Fibroblast of villous mesenchyme (primary cell): ENCODE data around the gene VASP. TPM values are rescaled to one million over a fixed set of nuclear protein-coding genes. Genes with fewer than 3 reads are reported as not detected.

ENCODE experiments used
- DNase-seq: peaks from one replicate; pipeline ENCODE4 v3.0.0-alpha.2; 2010; ENCODE audit warnings: low read depth
- H3K4me3 ChIP-seq: 2 replicates; pipeline ENCODE4 v1.5.1; 2011; ENCODE audit warnings: low read depth, mild to moderate bottlenecking, low read length
- total RNA-seq: library from RNA; depleted of rRNA; stranded (reverse); fragments of >200 nt; gene quantifications from 2 replicates; pipeline ENCODE4 v1.2.3, GENCODE V29; 2012
- TF ChIP-seq, protein P1 (sequence below): IDR thresholded peaks from 2 replicates; pipeline ENCODE4 v1.5.1; 2012; ENCODE audit warnings: low read depth, mild to moderate bottlenecking, low read length; ENCODE audit not compliant: insufficient read depth

Gene VASP
- total RNA-seq, 1 donor = 158 TPM

DNA sequence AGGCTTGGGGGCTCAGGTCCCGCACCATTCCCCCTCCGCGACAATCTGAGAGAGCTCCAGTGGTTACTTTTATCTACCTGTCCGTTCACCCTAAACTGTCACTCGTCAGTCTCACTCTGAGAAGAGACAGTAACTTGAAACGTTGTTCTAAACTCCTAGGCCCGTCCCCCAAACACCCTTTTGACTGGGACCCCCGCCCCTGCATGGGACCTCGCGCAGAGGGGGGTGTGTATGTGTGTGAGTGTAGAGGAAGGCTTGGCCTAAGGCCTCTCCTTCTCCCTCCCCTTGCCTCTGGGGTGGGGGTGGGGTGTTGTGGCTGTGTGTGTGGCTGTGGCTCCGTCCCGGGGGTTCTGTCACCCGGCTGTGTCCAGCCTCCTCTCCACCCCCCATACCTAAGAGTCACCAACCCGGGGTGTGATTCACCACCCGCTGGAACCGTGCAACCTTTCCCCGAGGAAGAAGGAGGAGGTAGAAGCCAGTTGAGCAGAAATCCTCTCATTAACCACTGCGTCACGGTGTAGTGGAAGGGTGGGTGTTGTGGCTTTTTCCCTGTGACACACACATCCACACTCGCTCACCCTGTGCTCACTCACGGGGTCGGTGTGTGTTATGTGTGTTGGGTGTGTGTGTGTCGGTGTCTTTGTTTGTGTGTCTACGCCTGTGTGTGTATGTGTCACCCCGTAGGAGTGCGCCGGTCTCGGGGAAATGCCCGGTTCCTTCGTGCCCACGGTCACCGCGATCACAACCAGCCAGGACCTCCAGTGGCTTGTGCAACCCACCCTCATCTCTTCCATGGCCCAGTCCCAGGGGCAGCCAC lies 37.1 kb upstream of the VASP start:
- H3K4me3 ChIP-seq = peak overlapping the region; percentile 97
- peak; percentile 32 for DNase-seq
- TF ChIP-seq, protein P1, sequence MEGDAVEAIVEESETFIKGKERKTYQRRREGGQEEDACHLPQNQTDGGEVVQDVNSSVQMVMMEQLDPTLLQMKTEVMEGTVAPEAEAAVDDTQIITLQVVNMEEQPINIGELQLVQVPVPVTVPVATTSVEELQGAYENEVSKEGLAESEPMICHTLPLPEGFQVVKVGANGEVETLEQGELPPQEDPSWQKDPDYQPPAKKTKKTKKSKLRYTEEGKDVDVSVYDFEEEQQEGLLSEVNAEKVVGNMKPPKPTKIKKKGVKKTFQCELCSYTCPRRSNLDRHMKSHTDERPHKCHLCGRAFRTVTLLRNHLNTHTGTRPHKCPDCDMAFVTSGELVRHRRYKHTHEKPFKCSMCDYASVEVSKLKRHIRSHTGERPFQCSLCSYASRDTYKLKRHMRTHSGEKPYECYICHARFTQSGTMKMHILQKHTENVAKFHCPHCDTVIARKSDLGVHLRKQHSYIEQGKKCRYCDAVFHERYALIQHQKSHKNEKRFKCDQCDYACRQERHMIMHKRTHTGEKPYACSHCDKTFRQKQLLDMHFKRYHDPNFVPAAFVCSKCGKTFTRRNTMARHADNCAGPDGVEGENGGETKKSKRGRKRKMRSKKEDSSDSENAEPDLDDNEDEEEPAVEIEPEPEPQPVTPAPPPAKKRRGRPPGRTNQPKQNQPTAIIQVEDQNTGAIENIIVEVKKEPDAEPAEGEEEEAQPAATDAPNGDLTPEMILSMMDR = no peak

- no peak for DNase-seq
- TF ChIP-seq, protein P1 = no peak
- H3K4me3 ChIP-seq = no peak overlapping the region
These were observed 36.6 kb upstream of the VASP start for GRCh38 chr19:45470762-45471081.

DNA sequence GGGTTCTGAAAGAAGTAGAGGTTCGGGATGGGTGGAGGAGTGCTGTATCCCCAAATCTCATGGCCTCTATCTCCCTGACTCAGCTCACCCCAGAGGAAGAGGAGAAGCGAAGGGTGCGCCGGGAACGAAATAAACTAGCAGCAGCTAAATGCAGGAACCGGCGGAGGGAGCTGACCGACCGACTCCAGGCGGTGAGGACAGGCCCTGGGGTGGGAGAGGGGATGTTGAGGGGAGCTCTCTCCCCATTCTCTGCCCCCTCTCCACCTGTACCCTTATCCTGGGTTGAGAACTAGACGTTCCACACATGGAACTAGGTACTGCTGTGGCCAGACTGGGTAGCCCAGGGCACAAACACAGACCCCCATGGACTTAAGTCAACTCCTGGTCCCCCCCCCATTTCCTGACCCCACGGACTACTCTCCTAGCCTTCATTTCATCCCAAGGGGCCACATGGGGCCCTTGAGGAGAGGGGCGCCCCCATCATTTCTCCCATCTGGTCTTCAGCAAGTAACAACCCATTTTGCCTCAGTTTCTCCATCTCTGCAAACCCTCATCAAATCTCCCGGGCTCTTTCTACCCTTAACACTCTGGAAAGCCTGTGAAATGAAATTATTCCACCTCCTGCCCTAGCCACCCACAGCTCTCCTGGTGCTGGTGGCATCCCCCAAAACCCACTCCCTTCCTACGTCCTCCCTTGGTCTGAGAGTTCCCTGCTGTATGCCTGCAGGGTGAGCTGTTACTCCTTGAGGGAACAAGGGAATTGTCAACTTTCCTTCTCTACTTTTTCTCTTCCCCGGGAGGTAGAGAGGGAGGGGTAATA lies 36.0 kb upstream of the VASP start:
- no peak overlapping the region for H3K4me3 ChIP-seq
- TF ChIP-seq, protein P1 = no peak
- DNase-seq = no peak

GRCh38 chr19:45471931-45472562 lies 35.2 kb upstream of the VASP start:
- peak overlapping the region; percentile 39 for H3K4me3 ChIP-seq
- DNase-seq = no peak
- TF ChIP-seq, protein P1 = no peak

- TF ChIP-seq, protein P1 = no peak
- no peak for DNase-seq
- peak overlapping the region; percentile 39 for H3K4me3 ChIP-seq
These were observed 34.5 kb upstream of the VASP start for GRCh38 chr19:45472563-45473366.

GRCh38 chr19:45473367-45473681 lies 34.0 kb upstream of the VASP start:
- no peak overlapping the region for H3K4me3 ChIP-seq
- no peak for DNase-seq
- TF ChIP-seq, protein P1 = no peak
